Endothelial cell (in vitro differentiated cells): ENCODE measurements around the gene SPINK5. TPM values are rescaled to one million over a fixed set of nuclear protein-coding genes. Genes with fewer than 3 reads are reported as not detected.

Experiments used
- DNase-seq: peaks from one replicate; pipeline ENCODE4 v3.0.0; 2021; ENCODE audit warnings: low spot score
- H3K27ac Mint-ChIP-seq: one replicate; pipeline ENCODE4 v1.8.0; 2021; ENCODE audit warnings: mixed read lengths, inconsistent platforms; ENCODE audit not compliant: unreplicated experiment
- H3K27me3 Mint-ChIP-seq: one replicate; pipeline ENCODE4 v1.8.0; 2021; ENCODE audit warnings: mild to moderate bottlenecking, moderate library complexity, mixed read lengths, inconsistent platforms; ENCODE audit not compliant: unreplicated experiment
- H3K36me3 Mint-ChIP-seq: one replicate; pipeline ENCODE4 v1.8.0; 2021; ENCODE audit warnings: mild to moderate bottlenecking, low read depth, mixed read lengths, inconsistent platforms; ENCODE audit not compliant: unreplicated experiment
- H3K4me1 Mint-ChIP-seq: one replicate; pipeline ENCODE4 v1.8.0; 2021; ENCODE audit warnings: mild to moderate bottlenecking, mixed read lengths, inconsistent platforms; ENCODE audit not compliant: unreplicated experiment
- H3K4me3 Mint-ChIP-seq: one replicate; pipeline ENCODE4 v1.8.0; 2021; ENCODE audit warnings: mild to moderate bottlenecking, mixed read lengths, inconsistent platforms; ENCODE audit not compliant: unreplicated experiment
- H3K9me3 Mint-ChIP-seq: one replicate; pipeline ENCODE4 v1.8.0; 2021; ENCODE audit warnings: mixed read lengths, inconsistent platforms; ENCODE audit not compliant: unreplicated experiment
- long read RNA-seq: library from polyadenylated mRNA; unstranded; transcript quantifications from one replicate; pipeline ENCODE4 v2.0.0, GENCODE V29; 2020; ENCODE audit not compliant: unreplicated experiment
- total RNA-seq: library from RNA; stranded (reverse); fragmentation: NEBNext Ultra II Directional; extraction: Animal tissue kit (Norgen Biotek cat#: 25700); gene quantifications from one replicate; pipeline ENCODE4 v1.2.1, GENCODE V29; 2021; ENCODE audit not compliant: unreplicated experiment
- TF ChIP-seq, protein P1 (sequence below): fragments of 200-600 bp; sonication (generic); IDR thresholded peaks from one replicate; pipeline ENCODE4 v1.5.0; 2021; ENCODE audit warnings: antibody characterized with exemption; ENCODE audit not compliant: unreplicated experiment

SPINK5 gene, protein sequence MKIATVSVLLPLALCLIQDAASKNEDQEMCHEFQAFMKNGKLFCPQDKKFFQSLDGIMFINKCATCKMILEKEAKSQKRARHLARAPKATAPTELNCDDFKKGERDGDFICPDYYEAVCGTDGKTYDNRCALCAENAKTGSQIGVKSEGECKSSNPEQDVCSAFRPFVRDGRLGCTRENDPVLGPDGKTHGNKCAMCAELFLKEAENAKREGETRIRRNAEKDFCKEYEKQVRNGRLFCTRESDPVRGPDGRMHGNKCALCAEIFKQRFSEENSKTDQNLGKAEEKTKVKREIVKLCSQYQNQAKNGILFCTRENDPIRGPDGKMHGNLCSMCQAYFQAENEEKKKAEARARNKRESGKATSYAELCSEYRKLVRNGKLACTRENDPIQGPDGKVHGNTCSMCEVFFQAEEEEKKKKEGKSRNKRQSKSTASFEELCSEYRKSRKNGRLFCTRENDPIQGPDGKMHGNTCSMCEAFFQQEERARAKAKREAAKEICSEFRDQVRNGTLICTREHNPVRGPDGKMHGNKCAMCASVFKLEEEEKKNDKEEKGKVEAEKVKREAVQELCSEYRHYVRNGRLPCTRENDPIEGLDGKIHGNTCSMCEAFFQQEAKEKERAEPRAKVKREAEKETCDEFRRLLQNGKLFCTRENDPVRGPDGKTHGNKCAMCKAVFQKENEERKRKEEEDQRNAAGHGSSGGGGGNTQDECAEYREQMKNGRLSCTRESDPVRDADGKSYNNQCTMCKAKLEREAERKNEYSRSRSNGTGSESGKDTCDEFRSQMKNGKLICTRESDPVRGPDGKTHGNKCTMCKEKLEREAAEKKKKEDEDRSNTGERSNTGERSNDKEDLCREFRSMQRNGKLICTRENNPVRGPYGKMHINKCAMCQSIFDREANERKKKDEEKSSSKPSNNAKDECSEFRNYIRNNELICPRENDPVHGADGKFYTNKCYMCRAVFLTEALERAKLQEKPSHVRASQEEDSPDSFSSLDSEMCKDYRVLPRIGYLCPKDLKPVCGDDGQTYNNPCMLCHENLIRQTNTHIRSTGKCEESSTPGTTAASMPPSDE
- 4.3 TPM for total RNA-seq
- long read RNA-seq, partial matches to known transcripts: 1 of 1 reads
- long read RNA-seq, other reads (novel, unspliced or antisense): 0 of 1 reads

DNA sequence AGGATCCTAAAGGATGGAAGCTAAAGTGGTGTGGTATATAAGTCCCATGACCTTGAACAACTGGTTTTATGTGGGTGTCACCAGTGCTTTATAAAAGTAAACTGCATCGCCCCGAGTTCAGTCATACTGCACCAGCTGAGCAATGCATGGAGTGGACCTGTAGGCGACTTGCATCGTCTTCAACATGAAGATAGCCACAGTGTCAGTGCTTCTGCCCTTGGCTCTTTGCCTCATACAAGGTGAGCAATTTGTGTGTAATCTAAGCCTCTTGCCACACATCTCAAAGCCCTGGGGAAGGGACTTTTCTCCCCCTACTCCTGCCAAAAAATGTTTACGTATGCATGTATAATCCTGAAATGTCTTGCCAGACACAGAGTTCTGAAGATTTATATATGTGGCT, at the start of gene SPINK5:
TSS of gene SPINK5 (plus strand) at position 120 of the 400 bp plus-strand sequence. CDS start at position 185, 65 bp downstream.
- no peak for DNase-seq
- H3K36me3 Mint-ChIP-seq: no peaks in the 10 kb centered on the region
- peaks cover 10% of the 10 kb centered on the region for H3K4me1 Mint-ChIP-seq
- no peak within 1 kb of the TSS for H3K27ac Mint-ChIP-seq
- no peaks in the 10 kb centered on the region for H3K27me3 Mint-ChIP-seq
- TF ChIP-seq, protein P1, sequence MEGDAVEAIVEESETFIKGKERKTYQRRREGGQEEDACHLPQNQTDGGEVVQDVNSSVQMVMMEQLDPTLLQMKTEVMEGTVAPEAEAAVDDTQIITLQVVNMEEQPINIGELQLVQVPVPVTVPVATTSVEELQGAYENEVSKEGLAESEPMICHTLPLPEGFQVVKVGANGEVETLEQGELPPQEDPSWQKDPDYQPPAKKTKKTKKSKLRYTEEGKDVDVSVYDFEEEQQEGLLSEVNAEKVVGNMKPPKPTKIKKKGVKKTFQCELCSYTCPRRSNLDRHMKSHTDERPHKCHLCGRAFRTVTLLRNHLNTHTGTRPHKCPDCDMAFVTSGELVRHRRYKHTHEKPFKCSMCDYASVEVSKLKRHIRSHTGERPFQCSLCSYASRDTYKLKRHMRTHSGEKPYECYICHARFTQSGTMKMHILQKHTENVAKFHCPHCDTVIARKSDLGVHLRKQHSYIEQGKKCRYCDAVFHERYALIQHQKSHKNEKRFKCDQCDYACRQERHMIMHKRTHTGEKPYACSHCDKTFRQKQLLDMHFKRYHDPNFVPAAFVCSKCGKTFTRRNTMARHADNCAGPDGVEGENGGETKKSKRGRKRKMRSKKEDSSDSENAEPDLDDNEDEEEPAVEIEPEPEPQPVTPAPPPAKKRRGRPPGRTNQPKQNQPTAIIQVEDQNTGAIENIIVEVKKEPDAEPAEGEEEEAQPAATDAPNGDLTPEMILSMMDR: no peak
- H3K4me3 Mint-ChIP-seq: no peak within 1 kb of the TSS
- H3K9me3 Mint-ChIP-seq: no peaks in the 10 kb centered on the region

DNA sequence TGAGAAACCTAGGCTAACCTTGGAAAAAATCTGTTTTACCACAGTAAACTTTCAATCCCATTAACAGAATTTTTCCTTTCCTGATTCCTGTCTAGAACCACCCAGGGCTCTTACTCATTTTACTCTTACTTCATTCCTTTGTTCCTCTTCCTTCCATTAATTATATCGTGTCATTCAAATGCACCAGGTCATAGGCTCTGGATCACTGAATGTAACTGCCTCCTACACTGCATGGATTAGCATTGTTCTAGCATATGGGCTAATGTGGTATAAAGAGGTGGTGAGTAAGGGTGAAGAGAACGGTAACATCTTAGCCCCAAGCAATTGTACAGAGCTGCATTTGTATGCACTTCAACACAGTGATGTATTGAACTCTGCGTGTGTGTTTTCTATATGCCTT, 49.5 kb upstream of the SPINK5 start:
- no peaks in the 10 kb centered on the region for H3K27me3 Mint-ChIP-seq
- no peak overlapping the region for H3K4me3 Mint-ChIP-seq
- no peaks in the 10 kb centered on the region for H3K36me3 Mint-ChIP-seq
- H3K9me3 Mint-ChIP-seq: no peaks in the 10 kb centered on the region
- no peak overlapping the region for H3K27ac Mint-ChIP-seq
- H3K4me1 Mint-ChIP-seq: peaks cover 3% of the 10 kb centered on the region
- DNase-seq: no peak
- TF ChIP-seq, protein P1: no peak

DNA sequence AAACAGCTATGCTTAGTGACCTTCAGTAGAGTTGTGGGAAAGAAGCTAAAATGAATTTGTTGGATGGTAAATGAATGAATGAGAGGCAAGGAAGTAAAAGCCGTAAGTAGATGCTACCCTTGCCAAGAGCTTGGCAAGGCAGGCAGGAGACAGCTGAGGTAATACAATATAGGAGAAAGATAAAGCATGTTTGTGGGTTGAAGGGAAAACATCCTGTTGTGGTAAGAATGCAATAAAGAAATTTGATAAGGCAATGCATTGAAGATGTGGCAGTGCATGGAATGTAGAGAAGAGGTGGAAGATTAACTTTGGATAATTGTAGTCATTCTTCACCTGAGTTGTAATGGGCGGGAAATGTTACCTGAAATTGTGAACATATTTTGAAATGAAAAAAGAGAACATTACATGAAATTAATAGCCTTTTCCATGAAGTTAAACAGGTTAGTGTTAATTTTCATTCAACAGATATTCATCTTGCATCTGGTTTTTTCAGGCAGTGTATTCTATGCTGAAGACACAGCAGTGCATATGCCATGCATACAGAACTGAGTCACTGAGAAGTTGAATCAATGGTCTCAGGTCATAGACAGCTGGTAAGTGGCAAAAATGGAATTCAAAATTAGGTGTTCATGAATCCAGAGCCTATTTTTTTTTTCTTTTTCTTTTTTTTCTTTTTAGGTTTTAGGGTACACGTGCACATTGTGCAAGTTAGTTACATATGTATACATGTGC, 43.4 kb upstream of the SPINK5 start:
- no peak overlapping the region for H3K4me3 Mint-ChIP-seq
- TF ChIP-seq, protein P1: no peak
- H3K4me1 Mint-ChIP-seq: peaks cover 12% of the 10 kb centered on the region
- no peaks in the 10 kb centered on the region for H3K9me3 Mint-ChIP-seq
- no peak overlapping the region for H3K27ac Mint-ChIP-seq
- no peak for DNase-seq
- H3K27me3 Mint-ChIP-seq: no peaks in the 10 kb centered on the region
- no peaks in the 10 kb centered on the region for H3K36me3 Mint-ChIP-seq

DNA sequence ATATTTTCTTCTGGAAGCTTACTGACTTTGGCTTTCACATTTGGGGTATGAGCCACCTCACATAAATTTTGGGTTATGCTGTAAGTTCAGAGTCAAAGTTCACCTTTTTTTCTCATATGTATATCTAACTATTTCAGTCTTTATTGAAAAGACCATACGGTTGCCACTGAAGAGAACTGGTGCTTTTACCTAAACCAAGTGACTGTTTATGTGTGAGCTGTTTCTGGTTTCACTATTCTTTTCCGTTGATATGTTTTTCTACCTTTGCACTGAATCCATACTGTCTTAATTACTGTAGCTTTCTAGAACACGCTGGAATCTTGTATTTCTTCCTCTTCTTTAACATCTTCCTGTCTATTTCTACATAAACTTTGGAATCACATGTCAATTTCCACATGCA, 36.3 kb upstream of the SPINK5 start:
- Mint-ChIP-seq H3K9me3 (no peaks in the 10 kb centered on the region), H3K4me1 (peaks cover 9% of the 10 kb centered on the region), H3K4me3 (no peak overlapping the region), H3K36me3 (no peaks in the 10 kb centered on the region), H3K27ac (no peak overlapping the region), H3K27me3 (no peaks in the 10 kb centered on the region)
- DNase-seq: no peak
- TF ChIP-seq, protein P1: no peak
